Activated CD4-positive, alpha-beta T cell treated with anti-CD3 and anti-CD28 coated beads for 4 hours (primary cell): ENCODE results near the gene DIAPH2.

Experiments
- DNase-seq, 2 donors: peaks; one replicate each; pipeline ENCODE4 v3.0.0-alpha.2; 2020

The DIAPH2 gene

DNA sequence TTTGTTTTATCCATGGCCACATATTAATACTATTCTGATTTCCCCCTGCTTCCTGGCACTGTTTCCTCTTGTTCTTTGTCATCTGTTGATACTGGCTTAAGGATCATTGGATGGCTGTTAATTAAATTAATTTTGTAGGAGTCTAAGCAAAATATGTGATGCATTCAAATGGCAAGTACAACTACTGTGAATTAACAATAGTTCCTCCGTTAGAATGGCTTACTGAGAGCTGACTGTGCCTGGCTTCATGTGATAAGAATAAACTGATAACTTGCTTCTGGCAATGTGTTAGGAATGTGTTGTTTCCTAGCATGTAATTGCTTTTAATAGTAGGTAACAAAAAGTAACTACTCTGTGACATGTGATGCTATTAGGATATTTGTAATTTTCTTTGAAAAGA, 297.5 kb downstream of the DIAPH2 start:
- no peak for DNase-seq

DNA sequence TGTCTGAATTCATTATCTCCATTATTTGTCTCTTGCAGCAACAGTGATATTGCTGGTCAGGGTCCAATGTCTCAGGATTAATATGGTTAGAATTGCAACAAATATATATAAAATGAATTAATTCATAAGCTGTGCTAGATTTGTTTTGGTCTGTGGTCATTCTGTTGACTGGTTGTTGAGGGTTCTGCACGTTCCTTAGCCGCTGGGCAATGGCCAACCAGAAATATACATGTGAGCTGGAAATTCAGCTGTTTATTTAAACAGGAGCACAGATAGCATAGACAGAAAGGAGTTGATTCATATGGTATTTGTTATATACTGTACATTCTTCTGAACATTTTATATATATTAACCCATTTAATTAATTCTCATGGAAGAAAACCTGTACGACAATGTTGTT, 299.9 kb downstream of the DIAPH2 start:
- no peak for DNase-seq

DNA sequence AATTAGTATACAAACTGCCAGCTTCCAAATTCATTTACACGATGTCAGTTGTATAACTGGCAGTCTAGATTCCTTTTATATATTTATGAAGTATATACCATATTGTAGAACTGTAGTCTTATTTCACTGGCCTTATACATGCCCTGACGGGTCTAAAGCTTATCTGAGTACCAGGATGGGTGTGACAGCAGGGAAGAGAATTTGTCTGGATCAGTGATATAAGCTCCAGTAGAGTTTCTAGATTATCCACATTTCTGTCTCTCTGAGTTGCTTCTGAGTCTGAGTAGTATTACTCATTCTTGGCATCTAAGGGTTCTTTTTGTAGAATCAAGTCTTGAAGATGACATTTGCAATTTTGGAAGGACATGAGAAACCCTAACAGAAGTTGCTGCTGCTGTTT, 300.4 kb downstream of the DIAPH2 start:
- DNase-seq: no peak

DNA sequence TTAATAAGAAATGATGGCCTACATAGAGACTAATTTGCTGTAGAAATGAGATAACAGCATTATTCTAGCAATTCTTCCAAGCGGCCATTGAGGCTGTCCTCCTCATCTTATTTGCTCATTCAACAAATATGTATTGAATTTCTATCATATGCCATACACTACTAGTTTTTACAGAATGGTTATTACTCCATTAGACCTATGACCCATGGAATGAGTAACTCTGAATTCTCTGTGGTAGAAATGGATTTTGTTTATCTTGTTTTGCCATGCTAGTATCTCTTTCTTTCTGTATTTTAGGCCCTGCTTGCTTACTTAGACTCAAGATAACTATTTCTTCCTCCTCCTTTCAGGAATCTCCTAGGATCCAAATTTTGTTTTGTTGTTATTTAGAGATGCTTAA, 302.6 kb downstream of the DIAPH2 start:
- no peak for DNase-seq

DNA sequence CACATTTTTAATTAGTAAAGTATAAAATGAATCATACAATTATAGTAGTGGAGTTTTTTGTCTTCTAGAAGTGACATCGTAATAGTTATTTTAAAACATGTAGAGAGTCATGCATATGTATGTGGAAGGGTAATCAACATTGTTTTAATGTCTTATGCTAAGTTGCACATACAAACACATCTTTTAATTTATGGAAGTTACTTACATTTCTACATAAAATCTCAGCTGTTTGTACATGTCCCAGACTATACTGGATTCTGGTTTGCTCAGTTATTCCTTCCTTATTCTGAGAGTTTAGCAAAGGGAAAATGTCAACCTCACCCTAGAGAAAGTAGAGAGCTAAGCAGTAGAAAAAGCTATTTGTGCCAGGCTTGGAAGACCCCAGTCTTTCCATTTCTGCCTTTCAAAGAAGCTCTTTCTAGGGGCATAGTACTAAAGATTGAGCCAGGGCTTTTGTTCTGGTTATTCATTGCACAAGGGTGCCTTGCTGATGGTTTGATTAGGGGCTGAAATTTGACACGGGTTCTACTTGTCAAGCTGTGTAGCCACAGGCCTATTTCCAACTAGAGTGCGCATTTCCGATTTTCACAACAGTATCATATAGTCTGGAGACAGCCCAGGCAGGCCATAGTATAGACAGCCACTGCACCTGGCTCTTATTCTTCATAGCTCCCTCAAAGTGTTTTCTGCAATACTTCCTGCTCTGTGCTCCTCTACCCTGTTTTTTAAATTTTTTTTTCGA, 305.4 kb downstream of the DIAPH2 start:
- no peak for DNase-seq

DNA sequence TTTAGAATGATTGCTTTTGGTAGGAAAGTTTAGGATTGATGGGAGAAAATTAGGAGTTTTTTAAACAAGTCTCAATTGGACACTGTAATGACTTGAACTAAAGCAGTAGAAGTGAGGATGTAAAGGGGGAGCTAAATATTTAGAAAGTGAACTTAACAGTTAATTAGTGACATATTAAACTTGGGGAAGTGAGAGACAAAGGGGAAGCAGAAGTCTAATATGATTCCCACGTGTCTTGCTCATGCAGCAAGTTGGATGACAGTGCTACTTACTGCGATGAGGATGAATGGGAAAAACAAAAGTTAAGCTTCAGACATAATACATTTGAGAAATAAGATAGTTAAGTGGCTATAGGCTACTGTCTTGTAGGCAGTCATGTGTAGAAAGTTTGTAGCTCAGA, 309.5 kb downstream of the DIAPH2 start:
- DNase-seq: no peak

DNA sequence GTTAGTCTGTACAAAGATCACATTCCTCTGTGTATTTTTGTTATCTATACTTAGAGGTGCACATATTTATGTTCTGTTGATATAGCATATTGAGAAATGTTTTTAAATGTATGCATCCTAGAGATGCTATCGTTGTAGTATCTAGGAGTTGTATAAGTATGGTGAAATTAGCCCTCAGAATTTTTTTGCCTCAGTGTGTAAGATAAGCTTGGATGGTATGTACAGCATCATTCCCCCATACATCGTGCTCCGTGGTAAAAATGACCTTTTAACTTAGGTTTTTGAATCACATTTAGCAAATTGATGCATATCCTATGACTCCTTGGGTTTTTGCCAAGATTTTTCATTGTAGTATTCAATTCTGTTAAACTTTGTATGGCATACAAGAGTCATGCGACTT, 312.6 kb downstream of the DIAPH2 start:
- no peak for DNase-seq

DNA sequence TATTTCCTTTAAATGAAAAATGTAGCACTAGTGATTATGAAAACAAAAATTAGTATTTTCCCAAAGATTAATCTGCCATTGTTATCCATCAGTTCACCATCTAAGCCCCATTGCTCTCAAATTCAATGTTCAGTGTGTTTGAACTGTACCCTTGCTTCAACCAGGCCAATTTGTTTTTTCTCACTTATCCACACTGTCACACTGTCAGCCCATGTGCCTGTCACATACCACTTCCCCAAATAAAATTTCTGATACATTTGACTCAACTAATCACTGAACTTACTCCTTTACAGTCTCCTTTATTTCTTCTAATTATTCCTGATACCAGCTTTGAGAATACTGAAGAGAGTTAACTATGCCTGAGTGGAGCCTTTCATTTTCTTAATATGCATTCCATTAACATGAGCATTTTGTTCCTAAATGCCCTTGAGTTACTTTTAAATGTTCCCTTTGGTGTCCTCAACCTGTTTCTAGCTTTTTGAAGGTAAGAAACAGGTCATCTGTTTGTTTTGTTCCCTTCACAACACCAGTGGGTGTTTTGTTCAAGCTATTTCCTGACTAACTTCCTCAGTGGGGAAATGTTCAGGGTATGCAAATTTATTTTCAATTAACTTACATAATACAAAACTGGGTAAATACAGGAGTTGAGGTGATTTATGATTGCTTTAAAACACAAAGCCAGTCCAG, 316.2 kb downstream of the DIAPH2 start:
- DNase-seq: no peak

DNA sequence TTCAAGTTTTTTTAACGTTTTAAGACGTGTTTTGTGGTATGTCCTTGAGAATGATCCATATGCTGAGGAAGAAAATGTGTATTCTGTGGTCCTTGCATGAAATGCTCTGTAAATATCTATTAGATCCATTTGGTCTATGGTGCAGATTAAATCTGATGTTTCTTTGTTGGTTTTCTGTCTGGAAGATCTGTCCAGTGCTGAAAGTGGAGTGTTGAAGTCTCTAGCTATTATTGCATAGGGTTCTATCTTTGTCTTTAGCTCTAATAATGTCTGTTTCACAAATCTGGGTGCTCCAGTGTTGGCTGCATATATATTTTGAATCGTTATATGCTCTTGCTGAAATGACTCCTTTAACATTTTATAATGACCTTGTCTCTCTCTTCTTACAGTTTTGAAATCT, 321.5 kb downstream of the DIAPH2 start:
- no peak for DNase-seq

DNA sequence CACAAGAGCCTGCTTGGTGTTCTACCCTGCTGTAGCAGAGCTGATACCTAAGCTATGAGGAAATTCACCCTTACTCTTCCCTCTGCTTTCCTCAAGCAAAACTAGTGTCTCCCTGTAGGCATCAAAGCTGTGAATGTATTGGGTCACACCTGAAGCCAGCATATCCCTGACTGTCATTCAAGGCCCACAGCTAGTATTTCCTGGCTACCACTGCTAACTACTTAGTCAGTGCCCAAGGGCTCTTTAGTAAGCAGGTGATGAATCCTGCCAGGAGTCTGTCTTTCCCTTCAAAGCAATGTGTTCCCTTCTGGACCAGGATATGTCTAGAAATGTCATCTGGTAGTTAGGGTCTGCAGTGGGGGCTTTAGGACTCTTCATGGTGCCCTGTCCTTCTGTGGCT, 324.7 kb downstream of the DIAPH2 start:
- no peak for DNase-seq

DNA sequence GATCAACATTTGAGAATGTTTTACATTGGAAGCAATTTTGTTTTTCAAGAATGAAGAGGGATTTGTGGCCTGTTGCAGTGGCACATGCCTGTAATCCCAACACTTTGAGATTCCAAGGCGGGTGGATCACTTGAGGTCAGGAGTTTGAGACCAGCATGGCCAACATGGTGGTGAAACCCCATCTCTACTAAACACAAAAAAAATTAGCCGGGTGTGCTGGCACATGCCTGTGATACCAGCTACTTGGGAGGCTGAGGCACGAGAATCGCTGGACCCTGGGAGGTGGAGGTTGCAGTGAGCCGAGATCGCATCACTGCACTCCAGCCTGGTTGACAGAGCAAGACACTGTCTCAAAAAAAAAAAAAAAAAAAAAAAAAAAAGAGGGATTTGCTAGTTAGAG, 326.9 kb downstream of the DIAPH2 start:
- DNase-seq: no peak

DNA sequence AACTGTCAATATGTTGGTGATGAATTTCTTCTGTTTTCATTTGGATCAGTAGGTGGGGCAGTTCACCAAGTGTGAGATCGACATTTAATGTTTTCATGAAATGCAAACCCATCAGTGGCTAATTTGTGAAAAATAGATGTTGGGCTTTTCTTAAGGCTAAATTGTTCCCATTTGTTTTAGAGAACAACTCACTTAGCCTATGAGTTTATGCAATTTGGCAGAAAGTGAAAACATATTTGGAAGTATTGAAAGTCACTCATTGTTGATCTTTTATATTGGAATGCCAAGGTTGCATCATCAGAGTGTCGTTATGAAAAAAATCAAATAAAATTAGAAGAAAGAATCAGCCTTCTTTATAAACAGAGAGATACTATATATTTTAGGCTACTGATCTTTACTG, 331.5 kb downstream of the DIAPH2 start:
- DNase-seq: no peak

DNA sequence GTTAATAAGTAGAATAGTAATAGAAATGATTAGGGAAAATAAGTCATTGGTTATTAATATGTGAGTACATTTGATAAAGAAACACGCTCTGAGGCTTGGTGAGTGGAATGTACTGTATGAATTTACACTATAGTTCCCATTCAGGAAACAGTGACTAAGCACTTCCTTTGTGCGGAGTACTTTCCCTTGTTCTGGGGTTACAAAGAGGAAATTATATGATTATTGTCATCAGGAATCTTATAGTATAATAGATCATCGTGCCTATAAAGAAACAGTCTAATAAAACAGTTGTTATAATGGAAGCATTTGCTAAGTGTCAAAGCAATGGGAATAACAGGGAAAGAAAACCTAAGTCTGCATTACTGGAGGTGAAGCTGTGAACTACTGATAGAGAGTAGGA, 337.0 kb downstream of the DIAPH2 start:
- DNase-seq: no peak

DNA sequence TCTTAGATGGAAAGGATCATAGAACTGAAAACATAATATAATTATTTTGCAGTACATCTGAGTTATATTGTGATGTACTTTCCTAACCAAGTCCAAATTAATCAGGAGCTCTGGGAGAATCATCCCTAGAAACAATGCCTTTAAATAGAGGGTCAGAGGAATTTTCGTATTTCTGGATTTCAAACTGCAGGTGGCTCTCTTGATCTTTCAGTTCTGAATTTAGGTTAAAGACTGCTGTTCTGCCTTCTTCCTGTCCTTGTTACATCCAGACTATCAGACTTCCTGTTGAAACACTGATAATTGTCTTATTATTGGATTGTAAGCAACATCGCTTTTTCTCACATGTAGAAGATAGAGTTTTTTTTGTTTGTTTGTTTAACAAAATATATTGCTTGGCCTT, 341.8 kb downstream of the DIAPH2 start:
- no peak for DNase-seq

DNA sequence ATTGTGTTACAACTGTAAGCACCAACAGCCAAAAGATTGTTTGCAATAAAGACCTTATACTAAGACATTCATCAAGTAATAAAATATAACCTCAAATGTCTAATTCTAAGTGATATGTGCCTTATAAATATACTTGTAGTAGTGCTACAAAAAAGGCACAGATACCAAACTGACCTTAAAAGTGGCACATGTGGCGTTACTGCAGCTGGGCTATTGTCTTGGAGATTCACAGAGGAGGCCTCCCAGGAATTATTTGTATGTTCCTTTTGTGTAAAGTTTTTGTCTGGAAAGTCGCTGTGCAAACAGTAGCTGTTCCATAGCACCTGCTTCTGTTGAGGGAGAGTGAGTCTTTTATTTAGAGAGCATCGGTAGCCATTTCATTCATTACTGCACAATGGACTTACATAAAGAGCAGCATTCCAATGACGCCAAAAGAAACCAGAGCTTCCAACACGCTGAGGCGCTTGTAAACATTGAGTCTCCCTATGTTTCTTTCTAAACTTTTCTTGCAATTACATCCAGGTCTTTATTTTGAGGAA, 342.8 kb downstream of the DIAPH2 start:
- DNase-seq: no peak

DNA sequence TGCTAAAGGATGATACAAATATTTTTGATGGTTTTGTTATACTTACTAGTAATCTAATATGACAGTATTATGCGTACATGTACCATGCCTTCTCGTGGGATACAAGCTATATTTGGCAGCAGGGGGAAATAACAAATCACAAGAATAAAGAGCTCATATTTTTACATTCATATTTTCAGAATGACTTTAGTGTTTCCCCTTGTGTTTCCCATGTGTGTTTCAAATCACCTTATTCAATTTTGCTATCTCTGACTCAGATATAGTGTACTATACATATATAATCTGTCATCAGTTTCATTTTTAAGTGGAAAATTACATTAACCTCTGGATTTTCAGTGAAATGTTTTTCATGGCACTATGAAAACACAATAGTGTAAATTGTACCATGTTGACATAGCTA, 345.8 kb downstream of the DIAPH2 start:
- no peak for DNase-seq

DNA sequence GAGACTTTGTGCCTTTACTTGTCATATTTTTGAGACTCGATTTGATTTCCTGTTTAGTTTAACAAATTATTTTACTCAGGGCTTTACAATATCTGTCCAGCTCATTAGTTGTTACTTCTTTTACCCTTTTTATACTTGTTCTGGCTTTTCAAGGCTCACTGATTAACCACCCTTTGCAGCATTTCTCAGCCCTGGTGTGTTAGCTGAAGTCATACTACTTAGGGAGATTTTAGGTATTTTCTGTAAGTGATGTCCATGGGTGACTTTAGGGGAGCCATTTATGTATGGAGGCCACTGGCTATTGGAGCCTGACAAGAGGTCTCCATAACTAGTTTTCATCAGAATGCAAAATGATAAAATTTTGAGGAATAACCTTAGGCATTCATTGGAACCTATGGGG, 346.3 kb downstream of the DIAPH2 start:
- DNase-seq: no peak

DNA sequence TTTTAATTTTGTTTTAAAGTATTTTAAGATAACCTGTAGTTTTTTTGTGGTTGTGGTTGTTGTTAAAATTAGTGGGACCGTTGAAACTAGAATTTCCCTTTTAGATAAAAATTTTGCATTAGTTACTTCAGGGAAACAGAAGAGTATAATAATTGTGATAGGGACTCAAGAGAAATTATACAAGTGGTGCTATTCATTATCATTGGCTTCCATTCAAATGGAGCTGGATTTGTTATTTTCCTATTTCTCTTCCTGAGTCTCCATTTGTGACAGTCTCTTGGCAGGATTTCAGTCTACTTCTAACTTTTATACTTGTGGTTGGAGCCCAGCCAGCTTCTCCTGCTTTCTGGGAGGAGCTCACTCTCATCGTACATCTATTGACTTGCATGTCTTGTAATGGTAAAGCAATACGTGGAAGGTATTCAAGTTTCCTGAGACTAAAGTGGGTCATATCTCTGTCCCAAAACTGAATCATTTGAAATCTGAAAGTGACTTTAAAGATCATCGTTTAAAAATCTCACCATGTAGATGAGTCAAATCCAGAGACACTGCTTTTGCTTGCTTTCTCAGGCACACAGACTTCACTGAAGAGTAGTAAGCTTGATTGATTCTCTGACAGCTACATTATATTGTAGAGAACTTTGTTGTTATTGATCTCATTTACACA, 354.9 kb downstream of the DIAPH2 start:
- no peak for DNase-seq

DNA sequence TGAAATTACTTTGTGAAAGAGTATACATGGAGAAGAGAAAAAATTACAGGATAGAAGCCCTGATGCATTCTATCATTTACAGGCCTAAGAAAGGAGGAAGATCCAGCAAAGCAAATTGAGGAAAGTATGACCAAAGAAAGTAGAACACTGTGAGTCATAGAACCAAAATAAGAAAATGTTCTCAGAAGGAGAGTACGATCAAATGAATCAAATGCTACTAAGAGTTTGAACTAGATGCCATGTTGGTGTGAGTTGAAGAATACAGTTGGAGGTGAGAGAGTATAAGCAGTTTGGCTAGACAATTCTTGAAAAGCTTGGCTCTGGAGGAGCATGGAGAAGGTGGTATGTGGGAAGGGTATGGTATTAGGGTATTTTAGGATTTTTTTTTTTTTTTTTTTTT, 360.8 kb downstream of the DIAPH2 start:
- DNase-seq: no peak

DNA sequence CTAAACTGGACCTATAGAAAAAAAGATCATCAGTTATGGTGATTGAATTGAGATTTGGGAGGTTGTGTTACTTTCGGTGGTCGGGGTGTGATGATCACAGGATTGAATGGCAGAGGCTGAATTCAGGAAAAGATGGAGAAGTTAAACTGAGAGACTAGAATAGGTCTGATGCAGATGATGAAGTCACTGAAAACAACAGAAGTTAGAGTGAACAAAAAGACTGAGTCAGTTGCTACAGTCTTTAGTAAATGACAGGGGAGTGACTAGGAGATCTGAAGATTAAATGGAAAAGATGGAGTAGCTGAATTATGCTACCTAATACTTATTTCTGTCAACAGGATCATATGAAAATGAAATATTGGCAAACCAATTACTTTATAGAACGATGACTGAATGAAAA, 362.2 kb downstream of the DIAPH2 start:
- no peak for DNase-seq

DNA sequence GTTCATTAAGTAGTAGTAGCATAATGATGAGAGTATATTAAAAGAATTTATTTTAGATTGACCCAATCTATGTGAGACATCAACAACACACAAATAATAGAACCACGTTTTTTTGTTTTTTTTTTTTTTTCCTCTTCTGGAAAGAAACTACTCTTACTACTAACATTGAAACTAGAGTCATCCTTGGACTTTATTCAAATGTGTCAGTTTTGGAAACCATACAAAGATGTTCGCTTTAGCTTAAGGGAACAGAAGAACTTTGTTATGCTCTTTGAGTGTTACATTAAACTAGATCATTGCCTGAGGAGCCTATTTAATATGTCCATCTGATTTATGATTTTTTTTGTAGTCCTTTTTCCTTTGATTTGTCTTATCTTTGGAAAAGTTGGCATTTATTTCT, 365.8 kb downstream of the DIAPH2 start:
- no peak for DNase-seq

DNA sequence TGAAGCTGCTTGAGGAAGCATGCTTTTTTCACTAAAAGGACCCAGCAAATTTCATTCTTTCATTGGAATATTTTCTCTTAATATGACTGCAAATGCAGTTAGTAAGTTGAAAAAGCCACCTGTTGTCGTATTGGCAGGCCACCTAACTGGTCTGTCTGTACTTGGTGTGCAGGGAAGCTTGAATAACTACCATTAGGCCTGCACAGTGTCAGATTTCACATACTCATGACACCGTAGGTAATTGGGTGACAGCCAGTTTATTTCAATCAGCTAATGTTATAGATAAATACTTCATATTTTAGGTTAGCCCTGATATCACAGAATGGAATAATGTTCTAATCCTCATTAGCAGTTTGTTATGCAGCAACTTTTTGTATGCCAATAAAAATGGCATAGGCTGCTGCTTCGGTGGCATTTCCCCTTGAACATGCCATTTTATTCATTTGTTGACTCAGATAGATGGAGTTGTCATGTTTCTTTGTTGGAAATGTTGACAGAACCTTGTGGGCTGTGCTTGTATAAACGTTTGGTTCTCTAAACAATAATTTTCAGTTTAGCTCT, 372.8 kb downstream of the DIAPH2 start:
- no peak for DNase-seq

DNA sequence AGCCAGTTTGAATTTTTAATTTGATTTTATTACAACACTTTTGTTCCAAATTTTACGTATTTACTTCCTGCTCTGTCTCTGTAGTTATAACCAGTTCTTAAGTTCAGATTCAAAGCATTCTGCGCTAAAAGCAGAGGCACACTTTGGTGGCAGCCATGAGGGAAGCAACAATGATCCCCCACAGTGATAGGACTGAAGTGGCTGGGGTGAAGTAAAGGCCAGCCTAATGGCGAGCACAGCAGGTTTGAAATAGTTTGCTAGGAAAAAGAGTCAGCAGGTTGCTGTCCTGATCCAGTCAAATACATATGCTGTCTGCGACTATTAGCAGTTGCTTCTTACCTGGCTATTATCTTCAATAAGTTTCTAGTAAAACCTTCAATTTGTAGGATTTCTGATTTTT, 375.4 kb downstream of the DIAPH2 start:
- no peak for DNase-seq

DNA sequence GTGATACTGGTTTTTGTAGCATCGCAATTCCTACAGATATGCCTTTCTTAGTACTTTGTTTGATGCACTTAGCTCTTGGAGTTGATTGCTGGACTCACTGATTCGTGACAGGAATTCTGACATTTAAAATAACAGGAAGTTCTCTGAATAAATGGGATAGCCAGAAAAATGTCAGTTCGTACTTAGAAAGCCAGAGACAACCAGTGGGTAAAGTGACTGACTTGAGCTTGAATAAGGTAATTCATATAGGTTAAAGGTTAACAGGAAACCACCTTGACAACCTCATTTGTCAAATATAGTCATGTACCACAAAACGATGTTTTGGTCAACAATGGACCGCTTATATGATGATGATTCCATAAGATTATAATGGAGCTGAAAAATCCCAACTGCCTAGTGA, 380.4 kb downstream of the DIAPH2 start:
- DNase-seq: no peak
